ENCODE results near the gene CHD6. TPM values are rescaled to one million over a fixed set of nuclear protein-coding genes. Genes with fewer than 3 reads are reported as not detected.

Gene CHD6
- total RNA-seq, 1 experiment from 2014 or later: 27.7 TPM

DNA sequence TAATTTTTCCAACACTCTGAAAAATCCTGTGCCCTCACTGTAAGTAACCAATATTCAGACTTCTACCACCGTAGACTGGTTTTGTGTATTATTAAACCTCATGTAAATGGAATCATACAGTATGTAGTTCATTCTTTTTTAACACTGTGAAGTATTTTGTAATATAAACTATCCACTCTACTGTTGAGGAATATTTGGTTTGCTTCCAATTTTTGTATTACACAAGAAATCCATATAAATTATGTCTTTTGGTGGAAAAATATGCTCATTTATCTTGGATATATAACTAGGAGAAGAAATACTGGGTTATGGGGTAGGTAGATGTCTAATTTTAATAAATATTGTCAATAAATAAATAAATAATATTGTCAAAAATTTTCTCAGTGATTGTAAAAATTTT lies 116.8 kb downstream of the CHD6 start:
- in situ Hi-C loops (cut with HindIII; ENCODE audit: low pct_unique_long_range_greater_than_20kb, low sequenced_read_pairs): no loop called here
- no peak for DNase-seq (ENCODE audit: low read depth, low spot score)

DNA sequence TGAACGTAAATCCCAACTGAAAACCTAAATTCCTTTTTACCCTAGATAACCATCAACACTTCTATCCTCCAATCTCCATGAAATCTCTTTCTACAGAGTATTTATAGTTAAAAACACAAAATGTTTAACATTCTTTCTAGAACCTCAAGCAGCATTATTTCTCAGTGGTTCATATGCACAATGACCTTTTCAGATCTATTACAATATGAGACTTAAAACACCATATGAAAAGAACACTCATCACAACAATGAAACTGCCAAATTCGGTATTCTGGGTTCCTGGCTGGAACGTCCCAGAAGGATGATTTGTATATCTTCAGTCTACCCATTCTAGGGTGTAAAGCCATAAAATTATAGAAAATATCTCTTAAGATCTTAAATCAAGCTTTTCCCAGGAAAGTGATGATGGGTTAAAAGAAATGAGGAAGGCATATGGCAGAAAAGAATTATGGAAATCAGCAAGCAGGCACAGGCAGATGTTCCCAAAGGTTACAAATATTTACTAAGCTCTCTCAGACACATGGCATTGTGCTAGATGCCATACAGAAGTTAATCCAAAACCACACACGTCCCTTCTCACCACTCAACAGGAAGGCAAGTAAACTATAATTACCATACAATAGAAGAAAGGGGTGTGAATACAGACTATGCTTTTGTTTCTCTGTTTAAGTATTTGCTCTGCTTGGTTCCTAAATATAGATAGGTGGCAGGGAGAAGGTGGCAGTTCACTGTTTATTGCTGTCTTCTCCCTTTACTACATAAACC lies 118.0 kb downstream of the CHD6 start:
- in situ Hi-C loops (cut with HindIII; ENCODE audit: low pct_unique_long_range_greater_than_20kb, low sequenced_read_pairs): no loop called here
- DNase-seq (ENCODE audit: low read depth, low spot score): no peak

DNA sequence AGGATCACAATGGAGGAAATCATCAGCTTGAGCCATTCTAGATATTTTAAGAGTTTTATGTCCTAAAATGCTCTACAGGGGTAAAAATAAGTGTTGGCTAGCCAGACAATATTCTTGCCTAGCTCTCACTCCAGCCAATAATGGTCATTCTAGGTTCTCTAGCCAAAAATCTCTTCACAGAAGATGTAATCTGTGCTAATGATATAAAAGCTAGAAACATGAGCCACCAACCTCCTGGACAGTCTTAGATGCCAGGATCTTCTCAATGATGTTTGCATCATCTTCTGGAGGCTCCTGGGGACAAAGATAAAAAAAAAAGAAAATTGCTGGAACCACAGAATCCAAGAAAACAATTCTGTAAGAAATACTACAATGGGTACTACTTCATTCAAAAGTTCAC lies 119.1 kb downstream of the CHD6 start:
- in situ Hi-C loops (cut with HindIII; ENCODE audit: low pct_unique_long_range_greater_than_20kb, low sequenced_read_pairs): no loop called here
- DNase-seq (ENCODE audit: low read depth, low spot score): no peak

DNA sequence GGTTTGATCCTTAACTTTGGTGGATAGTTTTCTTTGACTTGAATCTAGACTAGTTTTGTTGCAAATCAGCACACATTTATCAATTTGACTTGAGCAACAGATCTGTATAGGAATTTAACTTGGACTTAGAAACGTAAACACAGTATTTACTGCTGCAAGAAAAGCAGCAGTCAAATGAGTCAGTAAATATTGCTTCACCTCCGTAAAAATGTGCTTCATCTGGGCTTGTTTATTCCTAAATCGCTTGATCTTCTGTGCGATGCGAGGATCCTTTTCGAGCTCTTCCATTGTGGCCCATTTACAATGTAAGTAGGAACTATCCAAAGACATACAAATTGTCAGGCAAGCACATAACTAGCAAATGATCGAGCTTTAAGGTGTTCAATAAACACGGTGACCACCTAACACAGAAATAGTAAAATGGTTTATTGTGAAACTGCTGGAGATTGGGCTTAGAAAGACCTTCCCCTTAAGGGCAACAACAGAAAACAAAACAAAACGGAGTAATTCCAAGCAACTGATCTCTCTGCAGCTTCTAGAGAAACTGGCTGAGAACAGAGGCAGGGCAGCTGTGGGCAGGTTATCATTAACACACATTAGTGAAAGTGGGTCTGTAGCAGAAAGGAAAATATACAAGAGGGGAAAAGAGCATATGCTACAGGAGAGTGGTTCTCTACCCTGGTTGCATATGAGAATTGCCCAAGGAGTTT lies 120.8 kb downstream of the CHD6 start:
- in situ Hi-C loops (cut with HindIII; ENCODE audit: low pct_unique_long_range_greater_than_20kb, low sequenced_read_pairs): no loop called here
- DNase-seq (ENCODE audit: low read depth, low spot score): no peak

DNA sequence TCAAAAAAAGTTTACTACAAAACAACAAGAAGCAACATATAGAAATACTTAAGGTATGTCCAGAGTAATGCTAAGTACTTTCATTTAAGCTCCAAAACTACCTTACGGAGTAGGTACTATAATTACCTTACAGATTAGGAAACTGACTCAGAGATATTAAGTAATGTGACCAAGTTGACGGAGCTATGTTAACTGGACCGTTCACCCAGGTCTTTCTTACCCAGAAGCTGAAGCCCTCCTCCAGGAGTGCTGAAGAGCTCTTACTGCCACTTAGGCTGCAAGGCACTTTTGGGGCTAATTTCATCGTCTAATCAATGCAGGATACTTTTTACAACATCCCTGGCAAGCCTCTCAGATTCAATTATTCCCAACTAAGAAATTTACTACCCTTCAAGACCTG lies 123.7 kb downstream of the CHD6 start:
- DNase-seq (ENCODE audit: low read depth, low spot score): no peak
- in situ Hi-C loops (cut with HindIII; ENCODE audit: low pct_unique_long_range_greater_than_20kb, low sequenced_read_pairs): no loop called here

DNA sequence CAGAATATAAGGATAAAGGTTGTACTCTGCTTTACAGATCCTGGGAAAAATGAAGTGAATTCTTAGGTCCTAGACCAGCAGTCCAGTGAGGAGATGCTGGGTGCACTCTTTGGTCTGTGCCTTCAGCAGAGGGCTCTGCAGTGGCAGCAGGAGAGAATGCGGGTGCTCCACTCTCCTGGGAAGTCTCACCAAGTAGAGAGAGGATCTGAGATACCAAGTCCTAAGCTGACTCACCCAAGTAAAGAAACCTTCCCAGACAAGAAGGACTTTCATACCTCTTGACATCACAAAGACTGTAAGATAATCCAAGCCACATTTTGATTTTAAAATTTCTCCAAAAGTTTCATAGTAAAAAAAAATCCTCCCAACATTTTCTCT lies 134.6 kb downstream of the CHD6 start:
- in situ Hi-C loops (cut with HindIII; ENCODE audit: low pct_unique_long_range_greater_than_20kb, low sequenced_read_pairs): no loop called here
- no peak for DNase-seq (ENCODE audit: low read depth, low spot score)

DNA sequence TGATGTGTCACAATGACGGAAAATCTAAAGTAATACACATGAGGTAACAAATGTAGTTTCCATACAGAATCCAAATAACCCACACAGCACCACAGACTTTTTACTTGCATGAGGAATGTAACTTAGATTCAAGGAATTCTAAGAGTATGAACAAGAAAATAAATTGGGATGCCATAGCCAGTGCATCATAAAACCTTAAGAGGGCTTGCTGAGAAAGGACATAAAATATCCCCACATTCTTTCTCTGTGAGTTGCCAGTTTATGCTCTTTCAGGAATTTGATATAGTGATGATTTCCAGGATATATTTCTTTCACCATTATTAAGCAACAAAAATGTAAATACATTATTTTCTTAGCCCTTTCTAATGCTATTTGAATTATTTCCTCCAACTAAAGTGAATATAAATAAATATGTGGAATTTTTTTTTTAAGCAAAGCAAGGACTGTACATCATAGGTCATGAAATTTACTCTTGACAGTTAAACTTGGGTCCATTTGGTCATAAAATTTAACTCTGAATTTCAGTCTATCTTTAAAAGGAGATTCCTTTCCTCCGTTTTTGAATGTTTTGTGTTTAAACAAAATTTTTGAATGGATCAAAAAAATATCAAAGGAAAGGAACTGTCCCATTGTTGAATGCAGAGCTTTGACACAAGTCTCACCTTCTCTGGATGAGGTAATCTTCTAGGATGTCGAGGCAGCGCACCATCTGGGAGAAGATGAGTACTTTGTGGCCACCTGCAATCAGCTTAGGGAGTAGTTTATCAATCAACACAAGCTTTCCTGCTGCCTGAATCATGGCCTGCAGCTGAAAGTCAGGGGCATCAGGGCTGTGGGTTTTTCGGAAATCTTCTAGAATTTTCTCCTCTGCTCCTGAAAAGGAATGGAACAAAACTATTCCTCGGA lies 135.3 kb downstream of the CHD6 start:
- no peak for DNase-seq (ENCODE audit: low read depth, low spot score)

DNA sequence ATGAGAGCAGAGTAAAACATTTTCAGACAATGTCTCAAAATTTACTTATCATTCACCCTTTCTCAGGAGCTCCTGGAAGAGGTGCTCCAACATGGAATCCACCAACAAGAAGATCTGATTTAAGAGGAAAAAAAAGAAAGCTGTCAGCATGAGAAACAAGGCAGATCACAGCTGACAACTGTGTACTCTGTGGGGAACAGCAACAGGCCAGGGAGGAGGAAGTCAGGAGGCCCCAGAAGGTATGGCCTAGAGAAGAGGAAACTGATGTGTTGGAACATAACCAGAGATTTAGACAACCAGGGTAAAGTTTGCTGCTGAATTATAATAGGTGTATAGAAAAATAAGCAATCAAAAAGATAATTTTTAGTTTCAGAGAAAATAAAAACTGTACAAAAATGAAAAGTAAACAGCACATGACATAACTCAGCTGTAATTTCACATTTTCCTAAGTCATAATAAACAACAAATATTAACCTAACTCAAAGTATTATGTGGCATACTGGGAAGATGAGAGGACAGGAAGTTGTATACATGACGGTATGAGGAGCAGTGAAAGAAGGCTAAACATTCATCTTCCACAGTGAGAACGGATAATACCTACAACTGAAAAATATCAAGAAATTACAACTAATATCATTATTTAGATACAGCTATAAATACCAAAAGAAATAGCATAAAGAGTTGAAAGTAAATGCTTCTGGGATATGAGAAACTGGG lies 138.0 kb downstream of the CHD6 start:
- in situ Hi-C loops (cut with HindIII; ENCODE audit: low pct_unique_long_range_greater_than_20kb, low sequenced_read_pairs): no loop called here
- DNase-seq (ENCODE audit: low read depth, low spot score): no peak

More for the DNA sequence above, 135.3 kb downstream of the CHD6 start:
- in situ Hi-C loops (cut with HindIII; ENCODE audit: low pct_unique_long_range_greater_than_20kb, low sequenced_read_pairs): no loop called here

DNA sequence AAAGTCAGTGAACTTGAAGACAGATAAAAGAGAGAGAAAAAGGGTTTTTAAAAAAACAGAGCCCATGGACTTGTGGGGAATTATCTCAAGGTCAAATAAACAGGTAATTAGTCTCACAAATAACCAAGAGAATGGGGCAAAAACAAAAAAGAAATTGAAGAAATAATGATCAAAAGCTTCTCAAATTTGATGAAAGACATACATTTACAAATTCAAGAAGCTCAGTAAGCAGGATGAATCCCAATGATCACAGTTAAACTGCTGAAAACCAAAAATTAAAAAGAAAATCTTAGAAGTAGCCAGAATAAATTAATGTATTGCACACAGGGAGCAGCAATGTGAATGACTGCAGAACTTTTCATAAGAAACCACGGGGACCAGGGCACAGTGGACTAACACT lies 139.1 kb downstream of the CHD6 start:
- in situ Hi-C loops (cut with HindIII; ENCODE audit: low pct_unique_long_range_greater_than_20kb, low sequenced_read_pairs): no loop called here
- DNase-seq (ENCODE audit: low read depth, low spot score): no peak

DNA sequence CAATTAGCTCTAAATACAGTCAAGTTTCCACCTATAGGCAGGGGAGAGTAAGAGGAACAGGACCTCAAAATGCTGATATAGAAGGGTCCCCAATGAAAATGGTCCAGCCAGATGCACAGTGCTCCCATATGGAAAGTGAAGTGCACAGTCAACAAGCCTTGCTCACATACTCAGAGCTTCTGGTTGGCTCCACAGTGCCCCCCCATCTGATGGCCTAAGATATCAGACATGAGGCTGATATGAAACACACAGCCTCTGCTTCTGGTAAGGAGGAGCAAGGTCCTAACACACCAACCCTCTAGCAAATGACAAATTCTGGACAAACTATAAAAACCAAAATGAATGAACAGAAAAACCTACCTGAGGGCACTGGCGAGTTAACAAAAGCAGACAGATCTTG lies 140.2 kb downstream of the CHD6 start:
- no peak for DNase-seq (ENCODE audit: low read depth, low spot score)
- in situ Hi-C loops (cut with HindIII; ENCODE audit: low pct_unique_long_range_greater_than_20kb, low sequenced_read_pairs): no loop called here

DNA sequence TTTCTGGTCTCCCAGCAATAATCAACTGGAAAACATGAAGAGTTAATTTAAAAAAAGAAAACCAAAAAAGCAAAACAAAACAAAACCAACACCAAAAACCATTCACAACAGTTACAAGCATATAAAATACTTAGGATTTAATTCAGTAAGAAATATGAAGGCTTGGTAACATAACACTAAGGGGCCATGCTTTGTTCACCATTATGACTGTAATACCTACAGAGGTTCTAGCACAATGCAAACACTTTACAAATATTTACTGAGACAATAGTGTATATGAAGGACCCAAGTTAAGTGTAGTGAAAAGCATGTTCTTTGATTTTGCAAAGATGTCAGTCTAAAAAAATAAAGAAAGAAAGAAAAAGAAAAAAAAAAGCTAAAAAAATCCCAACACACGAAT lies 141.7 kb downstream of the CHD6 start:
- in situ Hi-C loops (cut with HindIII; ENCODE audit: low pct_unique_long_range_greater_than_20kb, low sequenced_read_pairs): no loop called here
- no peak for DNase-seq (ENCODE audit: low read depth, low spot score)

DNA sequence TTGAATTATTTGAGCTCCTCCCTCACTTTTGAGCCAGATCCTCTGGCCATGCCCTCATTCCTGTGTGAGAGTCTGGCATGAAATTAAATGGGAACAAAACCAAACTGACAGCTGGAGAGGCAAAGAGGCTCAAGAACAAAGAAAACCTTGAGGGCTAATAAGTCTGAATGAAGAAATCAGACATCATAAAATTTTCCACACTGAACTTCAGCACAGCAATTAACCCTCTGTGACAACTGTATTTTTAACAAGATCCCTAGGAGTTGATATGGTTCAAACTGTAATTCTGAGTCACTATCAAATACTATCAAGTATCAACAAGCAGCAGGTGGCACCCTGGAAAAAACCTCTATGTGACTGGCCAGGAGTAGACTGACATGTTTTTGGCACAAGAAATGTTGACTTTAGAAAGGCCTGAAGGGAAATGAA lies 142.2 kb downstream of the CHD6 start:
- no peak for DNase-seq (ENCODE audit: low read depth, low spot score)
- in situ Hi-C loops (cut with HindIII; ENCODE audit: low pct_unique_long_range_greater_than_20kb, low sequenced_read_pairs): no loop called here

DNA sequence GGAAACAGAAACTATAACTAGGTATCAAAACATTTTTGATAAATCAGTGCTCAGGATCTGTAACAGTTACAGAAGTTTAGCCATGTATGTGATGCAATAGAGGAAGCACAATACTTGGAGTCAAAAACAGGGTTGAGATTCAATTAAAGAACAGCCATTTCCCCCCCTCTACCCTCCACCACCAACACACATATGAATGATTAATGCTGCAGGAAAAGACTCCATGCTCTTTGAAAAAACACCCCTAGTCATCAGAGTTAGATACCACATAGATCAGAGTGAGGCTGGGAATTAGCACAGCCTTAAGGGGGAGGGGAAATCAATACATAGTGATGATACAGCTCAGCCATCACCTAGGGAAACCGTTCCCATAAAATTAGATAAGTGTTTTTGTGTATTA lies 142.7 kb downstream of the CHD6 start:
- in situ Hi-C loops (cut with HindIII; ENCODE audit: low pct_unique_long_range_greater_than_20kb, low sequenced_read_pairs): no loop called here
- DNase-seq (ENCODE audit: low read depth, low spot score): no peak

DNA sequence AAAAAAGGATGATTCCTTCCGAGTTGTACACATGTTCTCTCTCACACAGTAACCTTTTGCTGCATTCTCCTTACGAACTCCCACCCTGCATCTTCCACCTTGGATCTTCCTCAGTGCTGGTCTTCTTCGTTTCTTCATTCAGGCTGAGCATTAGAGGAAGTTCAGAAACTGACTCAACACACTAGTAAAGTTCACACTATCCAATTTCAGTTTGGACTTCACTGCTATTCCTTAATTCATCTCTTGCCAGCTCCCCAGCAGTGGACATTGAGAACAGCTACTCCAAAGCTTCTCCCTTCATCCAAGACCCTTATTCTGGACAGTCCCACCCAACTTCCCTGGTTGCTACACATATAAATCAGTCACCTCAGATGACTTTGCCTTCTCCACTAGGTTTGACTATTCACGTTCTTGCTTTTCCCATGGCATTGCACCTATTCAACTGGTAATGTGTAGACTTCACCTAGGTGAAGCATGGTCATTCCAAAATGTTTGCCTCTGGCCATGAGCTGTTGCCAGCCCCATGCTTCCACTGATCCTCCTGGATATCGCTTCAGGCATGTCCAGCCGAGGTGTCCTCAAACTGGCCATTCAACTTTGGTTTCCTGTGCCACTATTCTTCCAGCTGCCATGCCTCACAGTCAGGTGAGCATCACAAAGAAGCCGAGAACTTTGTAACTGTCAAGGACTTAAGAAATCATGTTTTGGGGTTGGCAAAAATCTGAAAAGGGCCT lies 147.6 kb downstream of the CHD6 start:
- in situ Hi-C loops (cut with HindIII; ENCODE audit: low pct_unique_long_range_greater_than_20kb, low sequenced_read_pairs): no loop called here
- DNase-seq (ENCODE audit: low read depth, low spot score): no peak

DNA sequence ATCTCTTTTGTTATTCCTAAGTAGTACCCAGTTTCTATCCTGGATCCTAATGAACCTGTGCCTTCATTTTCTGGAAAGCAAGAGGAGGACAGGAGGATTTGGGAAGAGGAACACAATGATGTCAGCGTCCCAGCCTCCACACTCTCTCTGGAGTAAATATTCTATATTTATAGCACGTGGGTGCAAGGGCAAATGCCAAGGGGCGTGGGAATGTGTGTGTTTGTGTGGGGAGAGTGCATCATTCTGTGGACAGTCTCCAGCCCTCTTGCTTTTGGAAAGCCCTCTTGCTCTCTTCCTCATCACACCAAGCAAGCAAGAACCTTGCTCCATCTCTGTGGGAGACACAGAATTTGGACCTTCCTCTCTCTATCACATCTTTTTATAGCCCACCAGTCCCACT lies 148.3 kb downstream of the CHD6 start:
- DNase-seq (ENCODE audit: low read depth, low spot score): no peak
- in situ Hi-C loops (cut with HindIII; ENCODE audit: low pct_unique_long_range_greater_than_20kb, low sequenced_read_pairs): no loop called here

DNA sequence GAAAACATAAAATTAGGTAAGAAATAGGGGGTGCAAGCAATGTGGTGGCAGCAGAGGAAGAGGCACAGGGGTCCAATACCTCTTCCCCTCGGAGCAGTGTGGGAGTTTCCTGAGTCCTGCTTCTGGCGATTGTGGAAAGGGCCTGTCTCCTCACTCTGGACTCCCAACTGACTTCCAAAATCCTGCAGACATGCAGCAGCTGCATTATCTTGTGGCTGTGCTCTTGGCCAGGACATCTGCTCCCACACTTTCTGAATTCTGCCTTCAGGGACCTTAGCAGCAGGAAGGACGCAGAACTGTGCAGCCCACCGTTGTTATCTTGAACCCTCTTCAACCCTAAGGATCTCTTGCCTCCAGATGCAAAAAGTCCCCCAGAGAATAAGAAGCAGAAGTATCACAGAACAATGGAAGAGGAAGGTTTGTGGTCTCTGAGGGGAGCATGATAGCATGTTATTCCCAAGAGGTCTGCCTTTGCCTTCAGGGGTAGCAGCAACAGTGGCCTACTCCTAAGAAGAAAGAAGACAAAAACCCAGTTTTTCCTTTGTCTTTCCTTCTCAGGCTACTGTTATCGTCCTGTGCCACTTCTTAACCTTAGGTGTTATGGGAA lies 149.1 kb downstream of the CHD6 start:
- in situ Hi-C loops (cut with HindIII; ENCODE audit: low pct_unique_long_range_greater_than_20kb, low sequenced_read_pairs): no loop called here
- no peak for DNase-seq (ENCODE audit: low read depth, low spot score)

DNA sequence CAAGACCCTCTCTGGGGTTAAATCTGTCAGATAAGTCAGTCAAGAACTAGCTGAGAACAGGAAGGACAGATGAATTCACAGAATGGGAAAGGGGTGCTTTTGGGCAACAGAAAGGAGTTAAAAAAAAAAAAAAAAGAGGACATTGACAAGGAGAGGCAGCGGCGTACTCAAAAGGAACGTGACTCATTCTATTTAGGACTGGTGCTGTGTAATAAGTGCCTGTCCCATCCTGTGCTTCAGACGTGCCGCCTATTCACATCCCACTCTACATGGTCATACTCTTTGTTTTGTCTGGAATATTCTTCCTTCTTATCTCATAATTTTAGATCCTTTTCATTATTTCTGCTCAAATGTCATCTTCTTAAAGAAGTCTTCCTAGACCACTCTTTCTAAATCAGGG lies 150.5 kb downstream of the CHD6 start:
- in situ Hi-C loops (cut with HindIII; ENCODE audit: low pct_unique_long_range_greater_than_20kb, low sequenced_read_pairs): no loop called here
- DNase-seq (ENCODE audit: low read depth, low spot score): no peak
